WTC11 (cell line): ENCODE results near the gene MTF2. TPM values are rescaled to one million over a fixed set of nuclear protein-coding genes. Genes with fewer than 3 reads are reported as not detected.

Source experiments
- ATAC-seq: fragments of 200-7000 bp; cut with Tn5 transposase; 2 replicates; pipeline ENCODE4 v1.10.0; 2021; ENCODE audit warnings: mild to moderate bottlenecking, moderate library complexity
- CTCF ChIA-PET: fragments of 300-600 bp; sonication (Branson Sonifier 250); formaldehyde crosslinking; loops from one replicate; lab custom pipeline; 2021; ENCODE audit warnings: antibody characterized with exemption; lab: Charles Lee
- POLR2A ChIA-PET: fragments of 350-600 bp; sonication (Branson Sonifier 250); formaldehyde crosslinking; loops from one replicate; lab custom pipeline; 2021; ENCODE audit warnings: antibody characterized with exemption; lab: Charles Lee
- DNase-seq: peaks from one replicate; pipeline ENCODE4 v3.0.0; 2021; ENCODE audit warnings: low spot score
- H3K27ac Mint-ChIP-seq: 2 replicates; pipeline ENCODE4 v1.8.0; 2021; ENCODE audit warnings: mixed read lengths
- H3K27me3 Mint-ChIP-seq: 2 replicates; pipeline ENCODE4 v1.8.0; 2021; ENCODE audit warnings: low read depth, mild to moderate bottlenecking, moderate library complexity, mixed read lengths
- H3K36me3 Mint-ChIP-seq: 2 replicates; pipeline ENCODE4 v1.8.0; 2021; ENCODE audit warnings: mixed read lengths
- H3K4me1 Mint-ChIP-seq: 2 replicates; pipeline ENCODE4 v1.8.0; 2022; ENCODE audit warnings: mixed read lengths
- H3K4me3 Mint-ChIP-seq: 2 replicates; pipeline ENCODE4 v1.8.0; 2021; ENCODE audit warnings: mild to moderate bottlenecking, moderate library complexity, mixed read lengths
- H3K9me3 Mint-ChIP-seq: 2 replicates; pipeline ENCODE4 v1.8.0; 2021; ENCODE audit warnings: mixed read lengths
- CREB1 ChIP-seq: sonication (generic); formaldehyde crosslinking; IDR thresholded peaks from 2 replicates; pipeline ENCODE4 v1.8.0; 2023; ENCODE audit warnings: mild to moderate bottlenecking, missing genetic modification reagents
- HMGA2 ChIP-seq: fragments of 250-450 bp; sonication (Bioruptor Pico); IDR thresholded peaks from 2 replicates; pipeline ENCODE4 v1.4.0; 2021; ENCODE audit warnings: mild to moderate bottlenecking, moderate library complexity
- IRF2 ChIP-seq: sonication (generic); formaldehyde crosslinking; IDR thresholded peaks from 2 replicates; pipeline ENCODE4 v1.8.0; 2022; ENCODE audit warnings: low read depth, missing genetic modification reagents, borderline replicate concordance
- KAT7 ChIP-seq: sonication (generic); formaldehyde crosslinking; IDR thresholded peaks from 2 replicates; pipeline ENCODE4 v1.8.1; 2023; ENCODE audit warnings: missing genetic modification reagents, mild to moderate bottlenecking, borderline replicate concordance
- MYBL2 ChIP-seq: sonication (generic); formaldehyde crosslinking; IDR thresholded peaks from 2 replicates; pipeline ENCODE4 v1.8.1; 2023; ENCODE audit warnings: mild to moderate bottlenecking, moderate library complexity, missing genetic modification reagents
- NFATC4 ChIP-seq: fragments of 250-450 bp; sonication (Bioruptor Pico); IDR thresholded peaks from 2 replicates; pipeline ENCODE4 v1.9.0; 2021; ENCODE audit warnings: mild to moderate bottlenecking
- NR1H2 ChIP-seq: sonication (generic); formaldehyde crosslinking; IDR thresholded peaks from 2 replicates; pipeline ENCODE4 v1.9.0; 2021; ENCODE audit warnings: mild to moderate bottlenecking, moderate library complexity, missing genetic modification reagents
- NR2C2 ChIP-seq: sonication (generic); formaldehyde crosslinking; IDR thresholded peaks from 2 replicates; pipeline ENCODE4 v1.8.0; 2022; ENCODE audit warnings: mild to moderate bottlenecking, missing genetic modification reagents
- OVOL2 ChIP-seq: fragments of 250-450 bp; sonication (Bioruptor Pico); IDR thresholded peaks from 2 replicates; pipeline ENCODE4 v1.9.0; 2021; ENCODE audit warnings: mild to moderate bottlenecking, borderline replicate concordance
- SP1 ChIP-seq: sonication (generic); formaldehyde crosslinking; conservative IDR thresholded peaks from 2 replicates; pipeline ENCODE4 v1.8.1; 2022; ENCODE audit warnings: missing genetic modification reagents
- TEAD4 ChIP-seq: sonication (generic); formaldehyde crosslinking; IDR thresholded peaks from 2 replicates; pipeline ENCODE4 v1.8.0; 2022; ENCODE audit warnings: mild to moderate bottlenecking, missing genetic modification reagents
- ZNF138 ChIP-seq: sonication (generic); formaldehyde crosslinking; conservative IDR thresholded peaks from 2 replicates; pipeline ENCODE4 v1.8.1; 2022; ENCODE audit warnings: mild to moderate bottlenecking, moderate library complexity, missing genetic modification reagents
- ZNF219 ChIP-seq: sonication (generic); formaldehyde crosslinking; IDR thresholded peaks from 2 replicates; pipeline ENCODE4 v1.8.0; 2023; ENCODE audit warnings: missing genetic modification reagents, mild to moderate bottlenecking, borderline replicate concordance
- ZNF263 ChIP-seq: sonication (generic); formaldehyde crosslinking; IDR thresholded peaks from 2 replicates; pipeline ENCODE4 v1.8.1; 2022; ENCODE audit warnings: low read depth, mild to moderate bottlenecking, moderate library complexity, missing genetic modification reagents
- total RNA-seq: library from RNA; stranded (reverse); gene quantifications from 3 replicates; pipeline ENCODE4 v1.2.3, GENCODE V29; 2021
- TF ChIP-seq, protein P1 (sequence below): fragments of 250-450 bp; sonication (Bioruptor Pico); IDR thresholded peaks from 2 replicates; pipeline ENCODE4 v1.9.0; 2021; ENCODE audit warnings: mild to moderate bottlenecking
- TF ChIP-seq, protein P2 (sequence below): sonication (generic); formaldehyde crosslinking; IDR thresholded peaks from 2 replicates; pipeline ENCODE4 v1.8.1; 2022; ENCODE audit warnings: mild to moderate bottlenecking, missing genetic modification reagents, moderate library complexity, borderline replicate concordance
- TF ChIP-seq, protein P3 (sequence below): sonication (generic); formaldehyde crosslinking; IDR thresholded peaks from 2 replicates; pipeline ENCODE4 v1.8.1; 2023; ENCODE audit warnings: mild to moderate bottlenecking, moderate library complexity, missing genetic modification reagents
- TF ChIP-seq, protein P4 (sequence below): sonication (generic); formaldehyde crosslinking; conservative IDR thresholded peaks from 2 replicates; pipeline ENCODE4 v1.8.1; 2023; ENCODE audit warnings: mild to moderate bottlenecking, low read depth, missing genetic modification reagents, moderate library complexity
- TF ChIP-seq, protein P5 (sequence below): sonication (generic); formaldehyde crosslinking; IDR thresholded peaks from 2 replicates; pipeline ENCODE4 v1.8.0; 2022; ENCODE audit warnings: mild to moderate bottlenecking, missing genetic modification reagents
- TF ChIP-seq, protein P6 (sequence below): sonication (generic); formaldehyde crosslinking; IDR thresholded peaks from 2 replicates; pipeline ENCODE4 v1.8.0; 2022; ENCODE audit warnings: mild to moderate bottlenecking, missing genetic modification reagents
- TF ChIP-seq, protein P7 (sequence below): fragments of 250-450 bp; sonication (Bioruptor Pico); IDR thresholded peaks from 2 replicates; pipeline ENCODE4 v1.8.0; 2021; ENCODE audit warnings: mild to moderate bottlenecking
- TF ChIP-seq, protein P8 (sequence below): sonication (generic); formaldehyde crosslinking; IDR thresholded peaks from 2 replicates; pipeline ENCODE4 v1.8.1; 2022; ENCODE audit warnings: missing genetic modification reagents, borderline replicate concordance
- TF ChIP-seq, protein P9 (sequence below): sonication (generic); formaldehyde crosslinking; IDR thresholded peaks from 2 replicates; pipeline ENCODE4 v1.8.1; 2023; ENCODE audit warnings: mild to moderate bottlenecking, missing genetic modification reagents, moderate library complexity

MTF2 gene
- total RNA-seq, 1 experiment from 2014 or later: 111 TPM

DNA sequence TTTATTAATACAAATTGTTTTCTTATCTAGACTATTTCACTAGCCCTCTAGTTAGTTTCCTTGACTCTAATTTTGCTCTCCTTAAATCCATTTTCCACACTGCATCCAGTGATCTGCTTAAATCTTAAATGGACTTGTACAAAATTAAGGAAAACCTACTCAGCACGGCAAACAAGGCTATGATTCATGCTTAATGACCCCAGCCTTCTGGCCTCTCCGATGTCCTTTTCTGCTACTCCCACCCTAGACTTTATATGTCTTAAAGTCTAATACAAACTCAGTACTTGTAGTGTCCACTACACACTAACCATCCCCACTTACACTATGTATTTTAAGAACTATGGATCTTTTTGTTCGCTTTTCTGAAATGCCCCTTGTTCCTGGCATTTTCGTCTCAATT is 98.9 kb downstream of the MTF2 start (continued):
- no peak for TF ChIP-seq ZNF263 (CRISPR knock-in tag)
- TF ChIP-seq NR1H2 (CRISPR knock-in tag): no peak
- no peak for TF ChIP-seq MYBL2 (CRISPR knock-in tag)
- no peak for TF ChIP-seq HMGA2 (CRISPR knock-in tag)
- no peak for TF ChIP-seq CREB1
- no peak for TF ChIP-seq KAT7 (CRISPR knock-in tag)
- TF ChIP-seq, protein P1, sequence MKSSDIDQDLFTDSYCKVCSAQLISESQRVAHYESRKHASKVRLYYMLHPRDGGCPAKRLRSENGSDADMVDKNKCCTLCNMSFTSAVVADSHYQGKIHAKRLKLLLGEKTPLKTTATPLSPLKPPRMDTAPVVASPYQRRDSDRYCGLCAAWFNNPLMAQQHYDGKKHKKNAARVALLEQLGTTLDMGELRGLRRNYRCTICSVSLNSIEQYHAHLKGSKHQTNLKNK (CRISPR knock-in tag): no peak
- TF ChIP-seq, protein P2, sequence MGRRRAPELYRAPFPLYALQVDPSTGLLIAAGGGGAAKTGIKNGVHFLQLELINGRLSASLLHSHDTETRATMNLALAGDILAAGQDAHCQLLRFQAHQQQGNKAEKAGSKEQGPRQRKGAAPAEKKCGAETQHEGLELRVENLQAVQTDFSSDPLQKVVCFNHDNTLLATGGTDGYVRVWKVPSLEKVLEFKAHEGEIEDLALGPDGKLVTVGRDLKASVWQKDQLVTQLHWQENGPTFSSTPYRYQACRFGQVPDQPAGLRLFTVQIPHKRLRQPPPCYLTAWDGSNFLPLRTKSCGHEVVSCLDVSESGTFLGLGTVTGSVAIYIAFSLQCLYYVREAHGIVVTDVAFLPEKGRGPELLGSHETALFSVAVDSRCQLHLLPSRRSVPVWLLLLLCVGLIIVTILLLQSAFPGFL (CRISPR knock-in tag): no peak
- TF ChIP-seq, protein P3, sequence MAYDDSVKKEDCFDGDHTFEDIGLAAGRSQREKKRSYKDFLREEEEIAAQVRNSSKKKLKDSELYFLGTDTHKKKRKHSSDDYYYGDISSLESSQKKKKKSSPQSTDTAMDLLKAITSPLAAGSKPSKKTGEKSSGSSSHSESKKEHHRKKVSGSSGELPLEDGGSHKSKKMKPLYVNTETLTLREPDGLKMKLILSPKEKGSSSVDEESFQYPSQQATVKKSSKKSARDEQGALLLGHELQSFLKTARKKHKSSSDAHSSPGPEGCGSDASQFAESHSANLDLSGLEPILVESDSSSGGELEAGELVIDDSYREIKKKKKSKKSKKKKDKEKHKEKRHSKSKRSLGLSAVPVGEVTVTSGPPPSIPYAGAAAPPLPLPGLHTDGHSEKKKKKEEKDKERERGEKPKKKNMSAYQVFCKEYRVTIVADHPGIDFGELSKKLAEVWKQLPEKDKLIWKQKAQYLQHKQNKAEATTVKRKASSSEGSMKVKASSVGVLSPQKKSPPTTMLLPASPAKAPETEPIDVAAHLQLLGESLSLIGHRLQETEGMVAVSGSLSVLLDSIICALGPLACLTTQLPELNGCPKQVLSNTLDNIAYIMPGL (CRISPR knock-in tag): no peak
- no peak for TF ChIP-seq ZNF219
- no peak for TF ChIP-seq TEAD4
- no peak for TF ChIP-seq NFATC4 (CRISPR knock-in tag)
- TF ChIP-seq, protein P4, sequence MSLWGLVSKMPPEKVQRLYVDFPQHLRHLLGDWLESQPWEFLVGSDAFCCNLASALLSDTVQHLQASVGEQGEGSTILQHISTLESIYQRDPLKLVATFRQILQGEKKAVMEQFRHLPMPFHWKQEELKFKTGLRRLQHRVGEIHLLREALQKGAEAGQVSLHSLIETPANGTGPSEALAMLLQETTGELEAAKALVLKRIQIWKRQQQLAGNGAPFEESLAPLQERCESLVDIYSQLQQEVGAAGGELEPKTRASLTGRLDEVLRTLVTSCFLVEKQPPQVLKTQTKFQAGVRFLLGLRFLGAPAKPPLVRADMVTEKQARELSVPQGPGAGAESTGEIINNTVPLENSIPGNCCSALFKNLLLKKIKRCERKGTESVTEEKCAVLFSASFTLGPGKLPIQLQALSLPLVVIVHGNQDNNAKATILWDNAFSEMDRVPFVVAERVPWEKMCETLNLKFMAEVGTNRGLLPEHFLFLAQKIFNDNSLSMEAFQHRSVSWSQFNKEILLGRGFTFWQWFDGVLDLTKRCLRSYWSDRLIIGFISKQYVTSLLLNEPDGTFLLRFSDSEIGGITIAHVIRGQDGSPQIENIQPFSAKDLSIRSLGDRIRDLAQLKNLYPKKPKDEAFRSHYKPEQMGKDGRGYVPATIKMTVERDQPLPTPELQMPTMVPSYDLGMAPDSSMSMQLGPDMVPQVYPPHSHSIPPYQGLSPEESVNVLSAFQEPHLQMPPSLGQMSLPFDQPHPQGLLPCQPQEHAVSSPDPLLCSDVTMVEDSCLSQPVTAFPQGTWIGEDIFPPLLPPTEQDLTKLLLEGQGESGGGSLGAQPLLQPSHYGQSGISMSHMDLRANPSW (CRISPR knock-in tag): no peak
- TF ChIP-seq NR2C2: no peak
- TF ChIP-seq, protein P5, sequence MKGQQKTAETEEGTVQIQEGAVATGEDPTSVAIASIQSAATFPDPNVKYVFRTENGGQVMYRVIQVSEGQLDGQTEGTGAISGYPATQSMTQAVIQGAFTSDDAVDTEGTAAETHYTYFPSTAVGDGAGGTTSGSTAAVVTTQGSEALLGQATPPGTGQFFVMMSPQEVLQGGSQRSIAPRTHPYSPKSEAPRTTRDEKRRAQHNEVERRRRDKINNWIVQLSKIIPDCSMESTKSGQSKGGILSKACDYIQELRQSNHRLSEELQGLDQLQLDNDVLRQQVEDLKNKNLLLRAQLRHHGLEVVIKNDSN (CRISPR knock-in tag): no peak

DNA sequence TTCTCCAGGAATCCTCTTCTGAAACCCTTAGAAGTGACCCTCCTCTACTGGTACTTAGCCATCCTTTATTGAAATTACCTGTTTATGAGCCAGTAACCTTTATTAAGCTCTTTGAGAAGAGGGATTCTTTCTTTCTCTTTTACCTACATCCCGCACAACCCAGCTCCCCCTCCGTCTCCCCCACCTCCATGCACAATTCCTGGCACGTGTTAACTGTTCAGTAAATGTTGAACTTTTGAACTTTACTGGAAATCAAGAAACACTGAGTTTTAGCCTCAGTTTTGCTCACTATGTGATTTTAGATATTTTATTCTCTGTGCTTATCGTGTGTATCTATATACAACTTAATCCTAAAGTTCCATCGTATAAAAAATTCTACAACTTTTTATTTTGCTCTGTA is 99.3 kb downstream of the MTF2 start:
- no peak overlapping the region; the same call in 1 of the 2 replicates for H3K27ac Mint-ChIP-seq
- no peaks in the 10 kb centered on the region for H3K27me3 Mint-ChIP-seq
- DNase-seq (no peak), ATAC-seq (no peak)
- peaks cover 25% of the 10 kb centered on the region for H3K4me1 Mint-ChIP-seq
- POLR2A ChIA-PET: interaction anchor here (0.6 to 1.1 kb wide), 2 partner anchors 80 to 339 kb away, joined by 3 read pairs; no protein-coding TSS in a partner anchor
- peaks cover 3% of the 10 kb centered on the region for H3K9me3 Mint-ChIP-seq
- peak overlapping the region; percentile 88 for H3K4me3 Mint-ChIP-seq
- CTCF ChIA-PET: interaction anchor here (0.7 kb wide), 1 partner anchor 8 kb away, joined by 4 read pairs; no protein-coding TSS in a partner anchor
- H3K36me3 Mint-ChIP-seq: peaks cover 5% of the 10 kb centered on the region; the same call in 1 of the 2 replicates
- TF ChIP-seq ZNF138 (CRISPR knock-in tag): no peak
- no peak for TF ChIP-seq KAT7 (CRISPR knock-in tag)
- no peak for TF ChIP-seq OVOL2 (CRISPR knock-in tag)
- no peak for TF ChIP-seq SP1 (CRISPR knock-in tag)
- TF ChIP-seq, protein P6, sequence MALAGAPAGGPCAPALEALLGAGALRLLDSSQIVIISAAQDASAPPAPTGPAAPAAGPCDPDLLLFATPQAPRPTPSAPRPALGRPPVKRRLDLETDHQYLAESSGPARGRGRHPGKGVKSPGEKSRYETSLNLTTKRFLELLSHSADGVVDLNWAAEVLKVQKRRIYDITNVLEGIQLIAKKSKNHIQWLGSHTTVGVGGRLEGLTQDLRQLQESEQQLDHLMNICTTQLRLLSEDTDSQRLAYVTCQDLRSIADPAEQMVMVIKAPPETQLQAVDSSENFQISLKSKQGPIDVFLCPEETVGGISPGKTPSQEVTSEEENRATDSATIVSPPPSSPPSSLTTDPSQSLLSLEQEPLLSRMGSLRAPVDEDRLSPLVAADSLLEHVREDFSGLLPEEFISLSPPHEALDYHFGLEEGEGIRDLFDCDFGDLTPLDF (CRISPR knock-in tag): no peak
- TF ChIP-seq, protein P7, sequence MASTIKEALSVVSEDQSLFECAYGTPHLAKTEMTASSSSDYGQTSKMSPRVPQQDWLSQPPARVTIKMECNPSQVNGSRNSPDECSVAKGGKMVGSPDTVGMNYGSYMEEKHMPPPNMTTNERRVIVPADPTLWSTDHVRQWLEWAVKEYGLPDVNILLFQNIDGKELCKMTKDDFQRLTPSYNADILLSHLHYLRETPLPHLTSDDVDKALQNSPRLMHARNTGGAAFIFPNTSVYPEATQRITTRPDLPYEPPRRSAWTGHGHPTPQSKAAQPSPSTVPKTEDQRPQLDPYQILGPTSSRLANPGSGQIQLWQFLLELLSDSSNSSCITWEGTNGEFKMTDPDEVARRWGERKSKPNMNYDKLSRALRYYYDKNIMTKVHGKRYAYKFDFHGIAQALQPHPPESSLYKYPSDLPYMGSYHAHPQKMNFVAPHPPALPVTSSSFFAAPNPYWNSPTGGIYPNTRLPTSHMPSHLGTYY (CRISPR knock-in tag): no peak
- no peak for TF ChIP-seq IRF2
- TF ChIP-seq, protein P8, sequence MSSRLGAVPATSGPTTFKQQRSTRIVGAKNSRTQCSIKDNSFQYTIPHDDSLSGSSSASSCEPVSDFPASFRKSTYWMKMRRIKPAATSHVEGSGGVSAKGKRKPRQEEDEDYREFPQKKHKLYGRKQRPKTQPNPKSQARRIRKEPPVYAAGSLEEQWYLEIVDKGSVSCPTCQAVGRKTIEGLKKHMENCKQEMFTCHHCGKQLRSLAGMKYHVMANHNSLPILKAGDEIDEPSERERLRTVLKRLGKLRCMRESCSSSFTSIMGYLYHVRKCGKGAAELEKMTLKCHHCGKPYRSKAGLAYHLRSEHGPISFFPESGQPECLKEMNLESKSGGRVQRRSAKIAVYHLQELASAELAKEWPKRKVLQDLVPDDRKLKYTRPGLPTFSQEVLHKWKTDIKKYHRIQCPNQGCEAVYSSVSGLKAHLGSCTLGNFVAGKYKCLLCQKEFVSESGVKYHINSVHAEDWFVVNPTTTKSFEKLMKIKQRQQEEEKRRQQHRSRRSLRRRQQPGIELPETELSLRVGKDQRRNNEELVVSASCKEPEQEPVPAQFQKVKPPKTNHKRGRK (CRISPR knock-in tag): no peak
- TF ChIP-seq, protein P9, sequence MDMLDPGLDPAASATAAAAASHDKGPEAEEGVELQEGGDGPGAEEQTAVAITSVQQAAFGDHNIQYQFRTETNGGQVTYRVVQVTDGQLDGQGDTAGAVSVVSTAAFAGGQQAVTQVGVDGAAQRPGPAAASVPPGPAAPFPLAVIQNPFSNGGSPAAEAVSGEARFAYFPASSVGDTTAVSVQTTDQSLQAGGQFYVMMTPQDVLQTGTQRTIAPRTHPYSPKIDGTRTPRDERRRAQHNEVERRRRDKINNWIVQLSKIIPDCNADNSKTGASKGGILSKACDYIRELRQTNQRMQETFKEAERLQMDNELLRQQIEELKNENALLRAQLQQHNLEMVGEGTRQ (CRISPR knock-in tag): no peak
